Chondrocyte (in vitro differentiated cells): ENCODE results near the gene SULF2. TPM values are rescaled to one million over a fixed set of nuclear protein-coding genes. Genes with fewer than 3 reads are reported as not detected.

ENCODE experiments used
- DNase-seq: peaks from one replicate; pipeline ENCODE4 v3.0.0; 2021; ENCODE audit warnings: mixed read lengths, low spot score
- H3K27ac Mint-ChIP-seq: one replicate; pipeline ENCODE4 v1.8.0; 2021; ENCODE audit warnings: mild to moderate bottlenecking, moderate library complexity, mixed read lengths; ENCODE audit not compliant: unreplicated experiment
- H3K27me3 Mint-ChIP-seq: 2 replicates; pipeline ENCODE4 v1.8.0; 2021; ENCODE audit warnings: low read depth, mixed read lengths
- H3K36me3 Mint-ChIP-seq: 2 replicates; pipeline ENCODE4 v1.8.0; 2021; ENCODE audit warnings: low read depth, mixed read lengths
- H3K4me1 Mint-ChIP-seq: 2 replicates; pipeline ENCODE4 v1.8.0; 2021; ENCODE audit warnings: low read depth, mild to moderate bottlenecking, mixed read lengths
- H3K4me3 Mint-ChIP-seq: one replicate; pipeline ENCODE4 v1.8.0; 2021; ENCODE audit warnings: mild to moderate bottlenecking, moderate library complexity, mixed read lengths; ENCODE audit not compliant: unreplicated experiment
- H3K9me3 Mint-ChIP-seq: 2 replicates; pipeline ENCODE4 v1.8.0; 2021; ENCODE audit warnings: low read depth, mixed read lengths
- CTCF ChIP-seq: fragments of 200-600 bp; sonication (generic); IDR thresholded peaks from 2 replicates; pipeline ENCODE4 v1.5.0; 2021; ENCODE audit warnings: antibody characterized with exemption, mild to moderate bottlenecking, moderate library complexity
- total RNA-seq: library from RNA; stranded (reverse); gene quantifications from 3 replicates; pipeline ENCODE4 v1.2.1, GENCODE V29; 2021

The SULF2 gene
- total RNA-seq, 1 donor from 2014 or later: 82.4 TPM

GRCh38 chr20:47623206-47623605 is 162.1 kb downstream of the SULF2 start:
- Mint-ChIP-seq H3K36me3 (peaks cover 16% of the 10 kb centered on the region), H3K9me3 (no peaks in the 10 kb centered on the region), H3K27ac (no peak overlapping the region), H3K4me3 (no peak overlapping the region), H3K4me1 (peaks cover 10% of the 10 kb centered on the region), H3K27me3 (no peaks in the 10 kb centered on the region)
- peak; percentile 43 for TF ChIP-seq CTCF
- no peak for DNase-seq

- no peak overlapping the region for H3K4me3 Mint-ChIP-seq
- TF ChIP-seq CTCF: no peak
- no peaks in the 10 kb centered on the region for H3K27me3 Mint-ChIP-seq
- H3K27ac Mint-ChIP-seq: no peak overlapping the region
- H3K4me1 Mint-ChIP-seq: peaks cover 6% of the 10 kb centered on the region
- no peak for DNase-seq
- peaks cover 11% of the 10 kb centered on the region for H3K36me3 Mint-ChIP-seq
- H3K9me3 Mint-ChIP-seq: no peaks in the 10 kb centered on the region
Observed at GRCh38 chr20:47622118-47622665, 163.1 kb downstream of the SULF2 start.

- Mint-ChIP-seq H3K27me3 (no peaks in the 10 kb centered on the region), H3K27ac (peak overlapping the region; percentile 49), H3K36me3 (peaks cover 5% of the 10 kb centered on the region), H3K4me1 (peaks cover 6% of the 10 kb centered on the region), H3K9me3 (no peaks in the 10 kb centered on the region), H3K4me3 (no peak overlapping the region)
- no peak for DNase-seq
- peak; percentile 97 for TF ChIP-seq CTCF
Observed at GRCh38 chr20:47620808-47621805, 164.2 kb downstream of the SULF2 start.

GRCh38 chr20:47618479-47618878 is 166.8 kb downstream of the SULF2 start:
- no peak for TF ChIP-seq CTCF
- no peaks in the 10 kb centered on the region for H3K9me3 Mint-ChIP-seq
- no peak overlapping the region for H3K4me3 Mint-ChIP-seq
- DNase-seq: no peak
- H3K27me3 Mint-ChIP-seq: no peaks in the 10 kb centered on the region
- H3K36me3 Mint-ChIP-seq: peaks cover 5% of the 10 kb centered on the region
- peaks cover 9% of the 10 kb centered on the region for H3K4me1 Mint-ChIP-seq
- H3K27ac Mint-ChIP-seq: no peak overlapping the region

- peaks cover 21% of the 10 kb centered on the region for H3K4me1 Mint-ChIP-seq
- DNase-seq: no peak
- H3K9me3 Mint-ChIP-seq: no peaks in the 10 kb centered on the region
- H3K27me3 Mint-ChIP-seq: no peaks in the 10 kb centered on the region
- H3K36me3 Mint-ChIP-seq: no peaks in the 10 kb centered on the region
- H3K27ac Mint-ChIP-seq: no peak overlapping the region
- no peak for TF ChIP-seq CTCF
- no peak overlapping the region for H3K4me3 Mint-ChIP-seq
Observed at GRCh38 chr20:47614703-47615309, 170.5 kb downstream of the SULF2 start.
